Mesothelial cell of epicardium (in vitro differentiated cells): ENCODE results near the gene JARID2. TPM values are rescaled to one million over a fixed set of nuclear protein-coding genes. Genes with fewer than 3 reads are reported as not detected.
"Not testable (repeated sequence)": the region's sequence is repeated elsewhere in the genome, so short reads cannot be mapped to it uniquely, and the experiment has no call there.

ENCODE experiments used
- DNase-seq, 2 experiments: peaks; one replicate each; pipeline ENCODE4 v3.0.0; 2021; ENCODE audit warnings: low spot score in 2 of 2; ENCODE audit not compliant: unreplicated experiment in 2 of 2
- H3K27ac Mint-ChIP-seq: 2 replicates; pipeline ENCODE4 v1.8.0; 2021; ENCODE audit warnings: mixed read lengths
- H3K27me3 Mint-ChIP-seq: 2 replicates; pipeline ENCODE4 v1.8.0; 2021; ENCODE audit warnings: low read depth, mixed read lengths
- H3K36me3 Mint-ChIP-seq: 2 replicates; pipeline ENCODE4 v1.8.0; 2021; ENCODE audit warnings: mixed read lengths
- H3K4me1 Mint-ChIP-seq: 2 replicates; pipeline ENCODE4 v1.8.0; 2021; ENCODE audit warnings: mixed read lengths
- H3K4me3 Mint-ChIP-seq: 2 replicates; pipeline ENCODE4 v1.8.0; 2021; ENCODE audit warnings: mild to moderate bottlenecking, moderate library complexity, mixed read lengths
- H3K9me3 Mint-ChIP-seq: 2 replicates; pipeline ENCODE4 v1.8.0; 2021; ENCODE audit warnings: mixed read lengths
- CTCF ChIP-seq: fragments of 200-600 bp; sonication (generic); IDR thresholded peaks from one replicate; pipeline ENCODE4 v1.5.0; 2021; ENCODE audit warnings: antibody characterized with exemption; ENCODE audit not compliant: unreplicated experiment
- total RNA-seq: library from RNA; stranded (reverse); gene quantifications from 3 replicates; pipeline ENCODE4 v1.2.1, GENCODE V29; 2021

JARID2 gene
- total RNA-seq, 1 donor from 2014 or later, result 35.3 TPM

GRCh38 chr6:15294504-15294903 lies 48.6 kb downstream of the JARID2 start:
- no peak for TF ChIP-seq CTCF
- Mint-ChIP-seq H3K36me3 (peaks cover 6% of the 10 kb centered on the region), H3K4me3 (no peak overlapping the region), H3K27me3 (no peaks in the 10 kb centered on the region), H3K4me1 (peaks cover 20% of the 10 kb centered on the region), H3K9me3 (peaks cover 7% of the 10 kb centered on the region), H3K27ac (no peak overlapping the region)
- no peak for DNase-seq

- H3K4me3 Mint-ChIP-seq, result no peak overlapping the region
- DNase-seq, result no peak
- peaks cover 35% of the 10 kb centered on the region for H3K4me1 Mint-ChIP-seq
- H3K27ac Mint-ChIP-seq, result no peak overlapping the region
- no peak for TF ChIP-seq CTCF
- H3K36me3 Mint-ChIP-seq, result peaks cover 2% of the 10 kb centered on the region
- H3K9me3 Mint-ChIP-seq, result no peaks in the 10 kb centered on the region
- H3K27me3 Mint-ChIP-seq, result no peaks in the 10 kb centered on the region
Observed at GRCh38 chr6:15296249-15296648, 50.4 kb downstream of the JARID2 start.

- peaks cover 2% of the 10 kb centered on the region for H3K36me3 Mint-ChIP-seq
- no peaks in the 10 kb centered on the region for H3K9me3 Mint-ChIP-seq
- H3K4me1 Mint-ChIP-seq, result peaks cover 35% of the 10 kb centered on the region
- no peak for DNase-seq
- no peak overlapping the region for H3K4me3 Mint-ChIP-seq
- H3K27me3 Mint-ChIP-seq, result no peaks in the 10 kb centered on the region
- no peak overlapping the region for H3K27ac Mint-ChIP-seq
- no peak for TF ChIP-seq CTCF
Observed at GRCh38 chr6:15296735-15297134, 50.9 kb downstream of the JARID2 start.

GRCh38 chr6:15297167-15297566 lies 51.3 kb downstream of the JARID2 start:
- not testable (repeated sequence) for H3K27me3 Mint-ChIP-seq, H3K36me3 Mint-ChIP-seq, DNase-seq, H3K4me3 Mint-ChIP-seq, H3K9me3 Mint-ChIP-seq, H3K27ac Mint-ChIP-seq
- H3K4me1 Mint-ChIP-seq, result peaks cover 37% of the 10 kb centered on the region

- H3K9me3 Mint-ChIP-seq, result no peaks in the 10 kb centered on the region
- H3K4me1 Mint-ChIP-seq, result peaks cover 37% of the 10 kb centered on the region
- no peak for TF ChIP-seq CTCF
- no peaks in the 10 kb centered on the region for H3K27me3 Mint-ChIP-seq
- no peak for DNase-seq
- no peaks in the 10 kb centered on the region for H3K36me3 Mint-ChIP-seq
- no peak overlapping the region for H3K4me3 Mint-ChIP-seq
- H3K27ac Mint-ChIP-seq, result no peak overlapping the region
Observed at GRCh38 chr6:15297895-15298590, 52.2 kb downstream of the JARID2 start.

GRCh38 chr6:15299430-15300131 lies 53.7 kb downstream of the JARID2 start:
- peaks cover 51% of the 10 kb centered on the region for H3K4me1 Mint-ChIP-seq
- no peak for TF ChIP-seq CTCF
- no peak for DNase-seq
- no peaks in the 10 kb centered on the region for H3K27me3 Mint-ChIP-seq
- H3K4me3 Mint-ChIP-seq, result no peak overlapping the region
- H3K9me3 Mint-ChIP-seq, result no peaks in the 10 kb centered on the region
- H3K36me3 Mint-ChIP-seq, result no peaks in the 10 kb centered on the region
- H3K27ac Mint-ChIP-seq, result peak overlapping the region; percentile 4
